WERI-Rb-1 (cell line): ENCODE results near the gene NFIA.
"Not testable (repeated sequence)": the region's sequence is repeated elsewhere in the genome, so short reads cannot be mapped to it uniquely, and the experiment has no call there.

ENCODE experiments used
- DNase-seq: peaks from one replicate; pipeline ENCODE4 v3.0.0-alpha.2; 2020
- H3K27ac ChIP-seq: fragments of 250-450 bp; sonication (Bioruptor Pico); 2 replicates; pipeline ENCODE4 v1.5.1; 2020; ENCODE audit warnings: mild to moderate bottlenecking, moderate library complexity
- H3K27me3 ChIP-seq: fragments of 250-450 bp; sonication (Bioruptor Pico); 2 replicates; pipeline ENCODE4 v1.5.1; 2021; ENCODE audit warnings: mild to moderate bottlenecking, low read depth, moderate library complexity; ENCODE audit not compliant: insufficient read depth, severe bottlenecking
- H3K36me3 ChIP-seq: fragments of 250-450 bp; sonication (Bioruptor Pico); 2 replicates; pipeline ENCODE4 v1.5.1; 2020; ENCODE audit warnings: mild to moderate bottlenecking, moderate library complexity
- H3K4me3 ChIP-seq: 2 replicates; pipeline ENCODE4 v1.5.1; 2011; ENCODE audit warnings: low read depth, mild to moderate bottlenecking, control low read depth, low read length
- H3K9me3 ChIP-seq: fragments of 250-450 bp; sonication (Bioruptor Pico); 2 replicates; pipeline ENCODE4 v1.5.1; 2021; ENCODE audit warnings: mild to moderate bottlenecking, moderate library complexity; ENCODE audit not compliant: severe bottlenecking
- TF ChIP-seq, protein P1 (sequence below): IDR thresholded peaks from 2 replicates; pipeline ENCODE4 v1.5.1; 2011; ENCODE audit warnings: low read depth, mild to moderate bottlenecking, control low read depth, inconsistent platforms, low read length

NFIA gene

DNA sequence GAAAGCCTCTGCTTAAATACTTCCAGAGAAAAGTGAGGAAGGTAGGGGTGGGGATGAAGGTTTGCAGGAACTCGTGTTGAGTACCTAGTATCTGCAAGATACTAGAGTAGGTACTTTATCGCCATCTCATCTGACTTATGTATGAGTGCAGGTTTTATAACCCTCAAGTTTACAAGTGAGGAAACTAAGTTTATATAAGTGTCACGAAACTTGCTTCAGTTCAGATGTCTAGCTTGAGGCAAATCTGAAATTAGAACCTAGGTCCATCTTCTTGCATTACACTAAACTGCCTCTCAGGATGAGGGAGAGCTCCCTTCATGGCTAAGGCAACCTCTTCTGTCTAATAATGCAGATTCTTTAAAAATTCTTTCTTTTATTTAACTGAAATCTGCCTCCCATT, 43.5 kb downstream of the NFIA start:
- TF ChIP-seq, protein P1, sequence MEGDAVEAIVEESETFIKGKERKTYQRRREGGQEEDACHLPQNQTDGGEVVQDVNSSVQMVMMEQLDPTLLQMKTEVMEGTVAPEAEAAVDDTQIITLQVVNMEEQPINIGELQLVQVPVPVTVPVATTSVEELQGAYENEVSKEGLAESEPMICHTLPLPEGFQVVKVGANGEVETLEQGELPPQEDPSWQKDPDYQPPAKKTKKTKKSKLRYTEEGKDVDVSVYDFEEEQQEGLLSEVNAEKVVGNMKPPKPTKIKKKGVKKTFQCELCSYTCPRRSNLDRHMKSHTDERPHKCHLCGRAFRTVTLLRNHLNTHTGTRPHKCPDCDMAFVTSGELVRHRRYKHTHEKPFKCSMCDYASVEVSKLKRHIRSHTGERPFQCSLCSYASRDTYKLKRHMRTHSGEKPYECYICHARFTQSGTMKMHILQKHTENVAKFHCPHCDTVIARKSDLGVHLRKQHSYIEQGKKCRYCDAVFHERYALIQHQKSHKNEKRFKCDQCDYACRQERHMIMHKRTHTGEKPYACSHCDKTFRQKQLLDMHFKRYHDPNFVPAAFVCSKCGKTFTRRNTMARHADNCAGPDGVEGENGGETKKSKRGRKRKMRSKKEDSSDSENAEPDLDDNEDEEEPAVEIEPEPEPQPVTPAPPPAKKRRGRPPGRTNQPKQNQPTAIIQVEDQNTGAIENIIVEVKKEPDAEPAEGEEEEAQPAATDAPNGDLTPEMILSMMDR = no peak
- Histone ChIP-seq H3K27ac (no peak overlapping the region), H3K9me3 (no peaks in the 10 kb centered on the region), H3K36me3 (no peaks in the 10 kb centered on the region), H3K27me3 (no peaks in the 10 kb centered on the region), H3K4me3 (no peak overlapping the region)
- no peak for DNase-seq

DNA sequence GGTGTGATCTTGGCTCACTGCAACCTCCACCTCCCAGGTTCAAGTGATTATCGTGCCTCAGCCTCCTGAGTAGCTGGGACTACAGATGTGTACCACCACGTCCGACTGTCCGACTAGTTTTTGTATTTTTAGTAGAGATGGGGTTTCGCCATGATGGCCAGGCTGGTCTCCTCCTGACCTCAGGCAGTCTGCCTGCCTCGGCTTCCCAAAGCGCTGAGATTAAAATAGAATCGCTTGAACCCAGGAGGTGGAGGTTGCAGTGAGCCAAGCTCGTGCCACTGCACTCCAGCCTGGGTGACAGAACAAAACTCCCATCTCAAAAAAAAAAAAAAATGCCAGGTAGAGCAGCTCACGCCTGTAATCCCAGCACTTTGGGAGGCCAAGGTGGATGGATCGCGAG, 44.5 kb downstream of the NFIA start:
- H3K9me3 ChIP-seq, H3K27ac ChIP-seq, H3K36me3 ChIP-seq, H3K27me3 ChIP-seq, DNase-seq, H3K4me3 ChIP-seq: not testable (repeated sequence)

DNA sequence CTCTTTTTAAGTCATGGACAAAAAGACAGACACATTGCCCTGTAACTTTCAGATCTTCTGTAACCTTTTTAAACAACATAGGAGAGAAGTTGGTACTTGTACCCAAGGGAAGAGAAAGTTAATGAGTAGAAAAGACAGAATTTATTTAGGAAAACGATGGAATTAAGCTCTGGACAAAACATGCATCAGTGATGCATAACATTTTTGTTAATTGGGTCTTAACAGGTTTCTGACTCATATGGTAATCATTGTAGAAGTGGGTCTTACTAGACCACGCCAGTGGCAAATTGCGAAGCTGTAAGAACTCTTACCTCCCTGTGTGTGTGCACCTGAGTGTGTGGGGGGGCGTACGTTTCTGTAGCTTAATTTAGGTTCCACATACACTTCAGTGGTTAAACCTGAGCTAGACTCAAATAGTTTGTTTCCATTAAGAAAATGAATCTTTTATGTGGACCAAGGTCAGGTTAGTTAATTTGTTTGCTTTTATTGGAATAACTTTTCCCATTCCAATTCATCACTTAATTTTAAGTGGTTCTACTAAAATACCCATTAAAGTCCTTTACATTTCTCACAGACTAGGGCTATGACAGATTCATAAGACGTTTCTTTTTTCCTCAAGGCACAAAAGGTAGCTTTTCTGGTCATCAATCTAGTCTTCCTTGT, 48.1 kb downstream of the NFIA start:
- no peaks in the 10 kb centered on the region for H3K27me3 ChIP-seq
- DNase-seq = no peak
- TF ChIP-seq, protein P1 = no peak
- H3K9me3 ChIP-seq = no peaks in the 10 kb centered on the region
- no peak overlapping the region for H3K4me3 ChIP-seq
- H3K27ac ChIP-seq = no peak overlapping the region
- H3K36me3 ChIP-seq = no peaks in the 10 kb centered on the region

DNA sequence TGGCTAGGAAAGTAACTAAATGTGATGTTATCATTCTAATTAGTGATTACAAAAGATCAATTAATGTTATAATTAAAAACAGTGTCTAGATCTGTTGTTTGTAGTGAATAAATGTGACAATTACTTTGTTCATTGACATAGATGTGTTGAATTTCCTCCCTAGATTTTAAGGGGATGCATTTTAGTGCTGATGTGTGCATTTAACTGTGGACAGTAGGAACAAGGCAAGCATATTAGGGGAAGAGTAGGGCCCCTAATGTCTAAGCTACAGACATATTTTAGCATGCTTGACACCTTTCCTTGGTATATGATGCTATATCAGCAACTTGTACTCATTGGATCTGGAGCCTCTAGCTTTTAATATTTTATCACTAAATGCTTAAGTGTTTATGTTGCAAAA, 48.9 kb downstream of the NFIA start:
- Histone ChIP-seq H3K4me3 (no peak overlapping the region), H3K36me3 (no peaks in the 10 kb centered on the region), H3K27me3 (no peaks in the 10 kb centered on the region), H3K9me3 (no peaks in the 10 kb centered on the region), H3K27ac (no peak overlapping the region)
- DNase-seq = no peak
- TF ChIP-seq, protein P1 = no peak

DNA sequence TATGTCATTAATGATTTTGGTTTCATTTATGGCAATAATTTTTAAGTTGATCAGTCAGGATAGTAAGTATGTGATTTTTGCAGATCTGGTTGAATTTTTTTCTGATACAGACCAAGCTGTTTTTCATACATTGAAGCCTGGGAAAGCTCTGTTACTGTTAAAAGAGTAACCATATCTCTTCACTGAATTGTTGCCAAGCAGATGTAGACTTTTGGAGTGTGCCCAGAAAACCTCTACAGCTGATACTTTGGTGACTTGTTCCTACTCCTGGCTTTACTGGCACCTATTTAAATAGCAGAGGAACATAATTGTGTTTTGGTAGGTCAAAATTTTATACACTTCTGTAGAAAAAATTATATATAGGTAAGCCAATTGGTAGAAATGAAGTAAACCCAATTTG, 49.4 kb downstream of the NFIA start:
- no peaks in the 10 kb centered on the region for H3K27me3 ChIP-seq
- H3K4me3 ChIP-seq = no peak overlapping the region
- TF ChIP-seq, protein P1 = no peak
- no peak overlapping the region for H3K27ac ChIP-seq
- no peak for DNase-seq
- H3K36me3 ChIP-seq = no peaks in the 10 kb centered on the region
- H3K9me3 ChIP-seq = no peaks in the 10 kb centered on the region

DNA sequence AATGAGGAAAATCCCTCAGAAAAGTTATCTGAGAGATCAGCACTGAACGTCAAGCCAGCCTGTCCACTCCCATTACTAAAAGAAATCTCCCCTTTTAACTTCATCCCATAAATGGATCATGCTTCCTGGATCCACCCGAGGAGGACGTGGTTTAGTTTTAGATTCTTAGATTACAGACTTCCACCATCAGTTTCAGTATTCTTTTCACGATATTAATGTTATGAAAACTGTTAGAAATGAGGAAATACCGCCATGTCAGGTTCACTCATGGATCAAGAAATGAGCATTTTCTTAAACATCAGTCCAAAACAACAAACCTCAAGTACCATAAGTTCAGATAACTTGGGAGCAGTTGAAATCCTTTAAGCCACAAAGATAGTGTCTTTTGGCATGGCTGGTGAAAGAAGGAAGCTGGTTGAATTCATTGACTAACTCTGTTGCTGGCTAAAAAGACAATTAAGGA, 49.8 kb downstream of the NFIA start:
- Histone ChIP-seq H3K27me3 (no peaks in the 10 kb centered on the region), H3K9me3 (no peaks in the 10 kb centered on the region), H3K27ac (no peak overlapping the region), H3K36me3 (no peaks in the 10 kb centered on the region), H3K4me3 (no peak overlapping the region)
- TF ChIP-seq, protein P1 = no peak
- no peak for DNase-seq
